ENCODE measurements around the gene TMEM238.

DNA sequence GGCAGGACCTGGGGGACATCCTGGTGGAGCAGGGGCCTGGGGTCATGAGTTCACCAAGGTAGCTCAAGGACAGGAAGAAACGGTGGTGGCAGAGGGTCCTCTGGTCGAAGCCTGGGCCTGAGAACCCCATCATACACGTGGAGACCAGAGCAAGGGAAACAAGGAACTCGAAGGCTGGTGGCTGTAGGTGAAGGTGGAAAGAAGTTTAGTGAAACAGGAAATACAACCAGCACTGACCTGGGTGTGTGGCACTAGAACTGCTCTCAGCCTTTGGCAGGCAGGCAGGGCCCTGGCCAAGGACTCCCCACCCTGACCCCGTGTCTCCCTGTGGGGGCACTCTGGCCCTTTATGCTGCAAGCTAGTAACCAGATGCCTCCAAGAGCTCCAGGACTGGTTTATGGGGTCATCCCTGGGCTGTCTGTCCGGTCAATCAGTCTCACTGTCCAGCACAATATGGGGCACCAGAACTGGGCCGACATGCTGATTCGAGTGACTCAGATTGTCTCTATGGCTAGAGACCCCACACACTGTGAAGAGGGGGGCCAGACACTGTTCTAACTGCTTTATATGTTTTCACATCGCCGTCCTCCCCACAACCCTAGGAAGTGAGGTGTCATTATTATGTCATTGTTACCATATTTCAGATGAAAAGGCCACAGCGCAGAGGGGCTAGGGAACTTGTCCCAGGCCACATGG is 33.3 kb downstream of the TMEM238 start:
- TF ChIP-seq, protein P1, sequence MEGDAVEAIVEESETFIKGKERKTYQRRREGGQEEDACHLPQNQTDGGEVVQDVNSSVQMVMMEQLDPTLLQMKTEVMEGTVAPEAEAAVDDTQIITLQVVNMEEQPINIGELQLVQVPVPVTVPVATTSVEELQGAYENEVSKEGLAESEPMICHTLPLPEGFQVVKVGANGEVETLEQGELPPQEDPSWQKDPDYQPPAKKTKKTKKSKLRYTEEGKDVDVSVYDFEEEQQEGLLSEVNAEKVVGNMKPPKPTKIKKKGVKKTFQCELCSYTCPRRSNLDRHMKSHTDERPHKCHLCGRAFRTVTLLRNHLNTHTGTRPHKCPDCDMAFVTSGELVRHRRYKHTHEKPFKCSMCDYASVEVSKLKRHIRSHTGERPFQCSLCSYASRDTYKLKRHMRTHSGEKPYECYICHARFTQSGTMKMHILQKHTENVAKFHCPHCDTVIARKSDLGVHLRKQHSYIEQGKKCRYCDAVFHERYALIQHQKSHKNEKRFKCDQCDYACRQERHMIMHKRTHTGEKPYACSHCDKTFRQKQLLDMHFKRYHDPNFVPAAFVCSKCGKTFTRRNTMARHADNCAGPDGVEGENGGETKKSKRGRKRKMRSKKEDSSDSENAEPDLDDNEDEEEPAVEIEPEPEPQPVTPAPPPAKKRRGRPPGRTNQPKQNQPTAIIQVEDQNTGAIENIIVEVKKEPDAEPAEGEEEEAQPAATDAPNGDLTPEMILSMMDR (IDR thresholded peaks at IDR 0.05; ENCODE audit: low read depth, low read length, poor library complexity, severe bottlenecking): no peak
- no peak for TF ChIP-seq EZH2phosphoT487 (IDR thresholded peaks at IDR 0.05; ENCODE audit: borderline replicate concordance, low read length)

All from DOHH2 (cell line).